Measurements from ENCODE around the gene GSDME. TPM values are rescaled to one million over a fixed set of nuclear protein-coding genes. Genes with fewer than 3 reads are reported as not detected.
A peak's percentile ranks its signal among the peaks of the same experiment; 100 is the strongest.

Gene GSDME
- 1 to 10 TPM in 4 of 6 donors, under 1 TPM in 2; 0.43 to 7.1 (median 1.5) TPM for total RNA-seq
- 1 to 10 TPM; 1.3 to 1.7 TPM for polyA plus RNA-seq

DNA sequence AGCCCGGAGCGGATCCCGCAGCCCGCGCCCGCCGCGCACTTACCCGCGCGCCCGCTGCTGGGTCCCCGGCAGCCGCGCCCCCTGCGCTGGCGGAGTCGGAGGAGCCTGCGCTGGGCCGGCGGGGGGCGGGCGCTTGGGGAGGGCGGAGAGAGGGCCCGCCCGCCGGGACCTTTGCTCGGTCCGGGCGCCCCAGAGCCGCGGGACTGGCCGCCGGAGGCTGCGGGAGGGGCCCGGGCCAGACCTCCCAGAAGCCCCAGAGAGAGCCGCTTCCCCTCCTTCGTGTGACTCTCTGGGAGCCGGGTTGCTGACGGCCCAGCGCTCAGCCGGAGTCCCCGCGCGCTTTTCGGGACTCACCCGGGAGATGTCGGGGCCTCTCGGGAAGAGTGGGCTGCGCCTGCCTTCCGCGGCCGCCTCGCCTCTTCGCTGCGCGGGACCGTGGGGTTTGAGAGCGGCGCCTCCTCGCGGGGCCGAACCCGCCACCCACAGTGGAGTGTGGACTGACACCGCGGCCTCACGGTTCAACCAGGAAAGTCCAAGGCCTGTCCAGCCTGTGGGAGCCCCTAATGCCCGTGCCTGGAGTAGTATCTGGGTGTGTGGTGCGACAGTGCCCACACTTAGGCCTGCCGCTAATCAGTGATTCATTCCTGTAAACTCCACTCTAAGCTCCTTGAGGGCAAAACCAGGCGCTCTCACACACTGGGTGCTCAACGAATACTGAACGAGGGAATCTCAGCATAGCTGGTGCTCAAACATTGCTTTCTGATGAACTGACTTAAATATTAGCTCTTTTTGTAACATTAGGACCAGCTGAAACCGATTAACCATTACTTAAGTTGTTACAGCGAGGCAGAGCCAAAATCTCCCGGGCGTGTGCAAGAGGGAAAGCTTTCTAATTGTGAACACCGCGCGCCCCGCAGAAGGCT lies at the start of gene GSDME:
Gene GSDME, minus strand, starts transcription at position 112 of the 923 bp plus-strand sequence. CDS start 7,690 bp downstream, outside the sequence.
- Histone ChIP-seq H3K4me3 (peak within 1 kb of the TSS; percentile 63 to 78 (median 68)), H3K4me1 (peaks cover 0 to 4% (median 0%) of the 10 kb centered on the region in 3 donors), H3K36me3 (no peaks in the 10 kb centered on the region), H3K27me3 (no peaks in the 10 kb centered on the region), H3K27ac (peak within 1 kb of the TSS in 2 of 4 donors; percentile 42 to 51), H3K9me3 (no peaks in the 10 kb centered on the region)
- DNase-seq (peak; percentile 27 to 83 (median 54)), FAIRE-seq (no peak), ATAC-seq (peak; percentile 88 to 93 (median 92))
- no peak for TF ChIP-seq CTCF (IDR thresholded peaks at IDR 0.05)
- intact Hi-C loops (cut with DNase I), result no loop called here
- WGBS, 2 donors, result 11 to 17% methylated on average over 50 to 81 of the region's 81 CpGs

GRCh38 chr7:24802300-24802699 lies 45.0 kb upstream of the GSDME start:
- Histone ChIP-seq H3K4me1 (no peaks in the 10 kb centered on the region), H3K4me3 (no peak overlapping the region), H3K27me3 (no peaks in the 10 kb centered on the region), H3K9me3 (no peaks in the 10 kb centered on the region), H3K36me3 (no peaks in the 10 kb centered on the region), H3K27ac (no peak overlapping the region)
- WGBS, 2 donors, result 94 to 96% methylated on average over 5 of the region's 5 CpGs
- DNase-seq, result no peak
- no peak for ATAC-seq
- intact Hi-C loops (cut with DNase I), result no loop called here
- no peak for TF ChIP-seq CTCF (IDR thresholded peaks at IDR 0.05)
- no peak for FAIRE-seq

GRCh38 chr7:24801883-24802282 lies 44.6 kb upstream of the GSDME start:
- FAIRE-seq (no peak), ATAC-seq (no peak), DNase-seq (no peak)
- intact Hi-C loops (cut with DNase I), result no loop called here
- WGBS, 2 donors, result 97 to 98% methylated on average over 2 of the region's 2 CpGs
- Histone ChIP-seq H3K27me3 (no peaks in the 10 kb centered on the region), H3K4me3 (no peak overlapping the region), H3K9me3 (no peaks in the 10 kb centered on the region), H3K4me1 (no peaks in the 10 kb centered on the region), H3K36me3 (no peaks in the 10 kb centered on the region), H3K27ac (no peak overlapping the region)
- no peak for TF ChIP-seq CTCF (IDR thresholded peaks at IDR 0.05)

- H3K36me3 ChIP-seq, result no peaks in the 10 kb centered on the region
- DNase-seq (no peak), ATAC-seq (no peak), FAIRE-seq (no peak)
- intact Hi-C loops (cut with DNase I), result no loop called here
- no peaks in the 10 kb centered on the region for H3K27me3 ChIP-seq
- WGBS, 2 donors, result 93 to 95% methylated on average over 9 of the region's 9 CpGs
- TF ChIP-seq CTCF (IDR thresholded peaks at IDR 0.05), result no peak
- no peaks in the 10 kb centered on the region for H3K4me1 ChIP-seq
- H3K9me3 ChIP-seq, result no peaks in the 10 kb centered on the region
- H3K27ac ChIP-seq, result no peak overlapping the region
- H3K4me3 ChIP-seq, result no peak overlapping the region
Measured at GRCh38 chr7:24800667-24801066, 43.4 kb upstream of the GSDME start.

GRCh38 chr7:24800073-24800472 lies 42.8 kb upstream of the GSDME start:
- Histone ChIP-seq H3K36me3 (no peaks in the 10 kb centered on the region), H3K27me3 (no peaks in the 10 kb centered on the region), H3K27ac (no peak overlapping the region), H3K4me3 (no peak overlapping the region), H3K9me3 (no peaks in the 10 kb centered on the region), H3K4me1 (no peaks in the 10 kb centered on the region)
- WGBS, 2 donors, result 92 to 95% methylated on average over 6 of the region's 6 CpGs
- no peak for FAIRE-seq
- TF ChIP-seq CTCF (IDR thresholded peaks at IDR 0.05), result no peak
- no peak for DNase-seq
- no peak for ATAC-seq
- intact Hi-C loops (cut with DNase I), result no loop called here

Data from pancreas (tissue), 10 donors.